Left renal pelvis (tissue), 4 donors: ENCODE measurements around the gene ZFYVE28. TPM values are rescaled to one million over a fixed set of nuclear protein-coding genes. Genes with fewer than 3 reads are reported as not detected.

Experiments
- DNase-seq, 4 donors: peaks; one replicate each; pipeline ENCODE4 v3.0.0-alpha.2; 2013; ENCODE audit warnings: low read depth in 4 of 4, low spot score in 3 of 4
- polyA plus RNA-seq, 4 donors: library from polyadenylated mRNA; unstranded; fragments of 120-200 nt; gene quantifications; one replicate each; pipeline ENCODE4 v1.2.1, GENCODE V29; 2013; ENCODE audit not compliant: insufficient read length in 4 of 4

ZFYVE28 gene
- polyA plus RNA-seq, 4 donors: 1.7 to 2.9 (median 2.2) TPM

DNA sequence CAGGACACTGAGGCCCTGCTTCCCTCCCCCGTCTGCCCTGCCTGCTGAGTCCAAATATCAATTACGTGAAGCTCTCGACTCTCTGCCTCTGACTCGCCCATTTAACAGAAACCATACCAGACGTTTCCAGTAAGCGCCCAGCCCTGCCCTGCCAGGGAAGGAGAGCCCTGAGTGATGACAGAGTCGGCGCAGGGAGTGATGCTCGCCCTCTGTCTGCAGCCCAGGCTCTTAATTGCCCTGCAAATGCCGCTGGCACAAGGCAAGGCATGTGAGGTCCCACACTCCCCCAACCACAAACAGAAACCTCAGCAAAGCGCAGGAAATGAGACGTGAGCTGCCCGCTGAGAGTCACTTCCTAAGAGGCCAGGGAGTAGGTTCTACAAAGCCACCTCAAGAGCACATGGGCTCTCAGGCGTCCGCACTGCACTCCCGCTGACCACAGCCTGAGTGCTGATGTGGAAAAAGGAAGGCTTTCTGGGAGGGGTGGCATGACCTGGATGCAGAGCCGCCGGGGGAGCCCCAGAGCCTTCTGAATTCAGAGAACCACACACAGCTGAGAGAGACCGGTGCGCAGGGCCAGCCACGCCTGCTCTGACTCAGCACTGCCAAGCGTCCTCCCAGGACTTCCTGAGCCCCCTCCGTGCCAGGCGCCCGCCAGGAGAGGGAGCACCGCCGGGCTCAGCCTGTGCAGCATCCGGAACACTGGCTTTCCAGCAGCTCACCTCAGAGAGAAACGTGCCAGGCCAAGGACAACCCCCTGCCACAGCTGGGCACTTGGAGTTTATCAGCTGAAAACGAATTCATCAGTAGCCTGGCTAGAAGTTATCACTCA is 5.3 kb downstream of the ZFYVE28 start:
- DNase-seq: peak in 2 of 4 donors; percentile 48 to 52

DNA sequence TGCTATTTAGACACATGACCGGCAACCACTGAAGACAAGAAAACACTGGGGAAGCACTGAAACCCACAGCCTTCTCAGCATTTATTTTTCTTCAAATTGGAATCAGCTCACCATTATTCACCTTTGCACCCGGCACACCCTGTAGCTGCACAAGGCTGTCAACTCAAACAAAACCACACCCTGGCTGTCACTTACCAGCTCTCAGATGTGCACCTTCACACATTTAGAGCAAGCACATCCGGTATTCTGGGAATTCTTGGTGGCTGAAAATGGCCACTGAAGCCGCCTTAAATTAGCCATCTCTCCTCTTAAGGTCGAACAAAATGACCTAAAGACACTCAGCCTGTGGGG is 5.9 kb downstream of the ZFYVE28 start:
- no peak for DNase-seq

DNA sequence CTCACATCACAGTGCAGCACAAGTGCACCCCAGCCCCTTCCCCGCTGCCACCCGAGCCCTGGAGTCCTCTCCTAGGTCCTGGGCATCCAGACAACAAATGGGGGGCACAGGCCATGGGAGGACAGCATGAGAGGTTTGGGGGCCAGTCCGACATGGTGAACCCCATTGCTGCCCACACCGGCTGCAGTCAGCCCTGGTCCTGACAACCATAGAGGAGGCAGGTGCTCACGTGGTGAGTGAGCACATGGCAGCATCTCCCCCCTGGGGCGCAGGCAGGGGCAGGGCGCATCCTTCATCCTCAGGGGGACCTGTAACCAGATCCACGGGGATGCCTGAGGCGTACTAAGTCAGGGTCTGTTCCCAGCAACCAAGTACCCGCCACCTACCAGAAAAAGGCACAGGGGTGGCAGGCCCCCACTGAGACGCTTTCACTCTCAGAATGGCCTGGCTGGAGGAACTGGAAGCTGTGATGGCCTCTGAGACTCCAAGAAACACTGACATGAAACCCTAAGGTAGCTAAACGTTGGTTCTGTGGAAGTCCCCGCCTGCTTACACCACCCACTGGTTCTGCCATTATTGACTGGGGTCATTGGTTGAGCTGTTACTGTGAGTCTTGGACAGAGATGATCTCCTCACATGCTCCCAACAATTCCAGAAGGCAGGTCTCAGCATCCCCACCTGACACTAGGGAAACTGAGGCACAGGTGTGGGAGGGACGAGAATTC is 6.5 kb downstream of the ZFYVE28 start:
- DNase-seq: no peak

DNA sequence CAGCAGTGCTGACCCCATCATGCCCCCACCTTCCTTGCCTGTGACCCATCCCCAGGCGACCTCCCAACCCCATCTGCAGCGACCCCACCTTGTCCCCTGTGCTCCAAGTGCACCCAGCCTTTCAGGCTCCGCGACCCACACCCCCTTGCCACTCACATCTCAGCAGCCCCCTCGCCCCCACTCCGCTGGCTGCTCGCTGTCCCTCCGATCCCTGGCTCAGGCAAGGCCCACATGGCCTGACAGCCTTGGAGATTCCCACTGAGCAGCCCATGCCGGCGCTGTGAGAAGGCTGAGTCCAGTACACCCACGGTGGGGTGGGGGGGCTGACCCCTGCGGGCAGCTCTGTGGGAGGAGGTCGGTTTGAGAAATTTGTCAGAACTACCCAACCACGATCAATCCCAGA is 9.1 kb downstream of the ZFYVE28 start:
- DNase-seq: no peak

DNA sequence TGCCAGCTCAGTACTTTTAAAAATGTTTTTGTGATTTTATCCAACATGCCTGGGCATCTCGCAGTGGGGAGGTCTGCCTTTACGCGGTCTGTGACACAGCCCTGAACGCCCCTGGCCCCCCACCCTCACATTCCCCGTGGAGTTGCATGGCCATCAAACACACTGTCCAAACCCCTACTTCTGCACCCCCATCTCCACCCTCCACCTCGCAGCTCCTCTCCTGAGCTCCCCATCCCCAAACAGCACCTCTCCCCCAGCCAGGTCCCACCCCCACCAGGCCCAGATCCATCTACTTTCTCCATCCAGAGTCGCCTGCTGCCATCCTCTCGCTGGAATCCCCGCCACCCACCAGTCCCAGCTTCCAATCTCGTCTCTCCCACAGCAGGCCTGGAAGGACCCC is 9.5 kb downstream of the ZFYVE28 start:
- DNase-seq: no peak

DNA sequence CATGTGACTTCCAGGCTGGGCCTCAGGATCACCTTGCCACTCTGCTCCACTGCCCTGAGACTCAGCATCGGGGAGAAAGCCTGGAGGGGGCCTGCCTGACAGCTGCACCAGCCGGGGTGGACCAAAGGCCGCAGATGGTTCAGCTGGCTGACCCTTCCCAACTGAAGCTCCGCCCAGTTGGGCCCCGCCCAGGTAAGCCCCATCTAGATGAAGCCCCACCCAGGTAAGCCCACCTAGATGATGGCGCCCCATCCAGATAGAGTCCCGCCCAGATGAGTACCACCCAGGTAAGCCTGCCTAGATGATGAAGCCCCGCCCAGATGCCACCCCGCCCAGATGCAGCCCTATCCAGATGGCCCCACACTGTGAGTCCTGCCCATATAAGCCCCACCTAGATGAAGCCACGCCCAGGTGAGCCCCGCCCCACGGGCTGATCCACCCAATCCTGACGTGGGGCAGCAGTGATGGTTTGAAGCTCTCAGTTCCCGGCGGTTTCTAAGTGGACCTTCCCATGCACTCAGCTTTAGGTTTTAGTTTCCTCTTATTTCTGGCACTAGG is 10.0 kb downstream of the ZFYVE28 start:
- DNase-seq: no peak

DNA sequence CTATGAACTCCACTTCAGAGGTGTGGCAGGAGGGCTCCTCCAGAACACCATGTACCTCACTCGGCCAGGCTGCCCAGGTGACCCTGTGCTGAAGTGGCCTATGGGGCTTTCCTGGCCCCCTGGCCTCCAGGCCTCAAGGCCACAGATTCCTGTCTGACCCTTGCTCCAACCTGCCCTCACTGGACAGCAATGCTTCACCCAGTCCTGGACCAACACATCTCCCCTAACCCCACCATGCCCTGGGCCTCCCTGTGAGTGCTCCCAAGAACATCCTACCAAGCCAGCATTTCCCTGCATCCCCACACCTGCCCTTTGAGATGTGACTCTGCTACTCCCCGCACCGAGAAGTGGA is 10.5 kb downstream of the ZFYVE28 start:
- DNase-seq: no peak

DNA sequence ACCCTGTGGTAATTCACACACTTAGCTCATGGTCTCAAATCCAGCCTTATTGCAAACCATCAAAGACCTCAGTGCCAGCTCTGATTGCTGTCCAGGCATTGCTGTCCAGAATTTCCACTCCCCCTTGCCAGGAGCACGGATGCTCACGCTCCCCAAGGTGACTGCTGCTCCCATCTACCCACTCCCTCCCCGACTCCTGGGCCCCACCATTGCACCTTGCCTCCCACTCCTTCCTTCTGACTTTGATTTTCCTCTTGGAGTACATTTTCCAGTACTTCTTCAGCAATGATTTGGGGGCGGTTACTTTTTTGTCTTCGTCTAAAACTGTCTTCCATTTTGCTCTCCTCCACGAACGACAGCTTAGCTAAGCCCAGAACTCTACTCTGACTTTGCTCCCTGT is 11.5 kb downstream of the ZFYVE28 start:
- DNase-seq: no peak

DNA sequence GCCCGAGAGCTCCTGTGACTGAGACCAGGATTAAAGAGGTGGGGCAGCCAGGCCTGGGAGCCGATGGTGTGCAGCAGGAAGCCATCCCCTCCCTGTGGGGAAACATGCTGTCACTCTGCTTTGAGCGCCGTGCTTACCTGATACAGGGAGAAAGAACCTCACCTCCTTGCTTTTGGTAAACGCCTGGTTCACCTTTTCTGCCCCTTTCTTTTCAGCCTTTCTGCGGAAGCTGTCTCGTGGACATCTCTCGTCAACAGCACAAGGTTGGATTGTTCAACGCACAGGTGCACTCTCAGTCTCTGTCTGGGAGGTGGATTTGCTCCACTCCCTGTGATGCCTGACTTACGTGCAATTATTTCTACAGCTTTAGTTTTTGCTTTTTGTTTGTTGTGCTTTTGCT is 12.0 kb downstream of the ZFYVE28 start:
- DNase-seq: no peak

DNA sequence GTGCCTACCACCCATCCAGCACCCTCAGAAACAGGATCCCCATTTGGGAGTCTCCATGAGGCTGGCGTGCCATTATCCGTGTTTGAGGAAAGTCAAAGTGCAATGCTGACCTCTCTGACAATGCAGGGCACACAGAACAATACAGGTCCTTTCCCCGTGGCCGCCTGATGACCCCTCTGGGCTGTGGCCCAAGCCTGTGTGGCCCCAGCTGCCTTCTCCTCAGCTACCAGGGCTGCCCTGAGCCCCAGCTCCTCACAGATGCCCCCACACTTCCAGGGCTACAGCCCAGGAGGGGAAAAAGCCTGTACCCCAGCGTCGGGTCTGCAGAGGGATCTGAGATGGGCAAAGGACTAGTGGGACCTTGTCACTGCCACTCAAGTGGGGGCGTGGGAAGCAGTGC is 15.5 kb downstream of the ZFYVE28 start:
- no peak for DNase-seq

DNA sequence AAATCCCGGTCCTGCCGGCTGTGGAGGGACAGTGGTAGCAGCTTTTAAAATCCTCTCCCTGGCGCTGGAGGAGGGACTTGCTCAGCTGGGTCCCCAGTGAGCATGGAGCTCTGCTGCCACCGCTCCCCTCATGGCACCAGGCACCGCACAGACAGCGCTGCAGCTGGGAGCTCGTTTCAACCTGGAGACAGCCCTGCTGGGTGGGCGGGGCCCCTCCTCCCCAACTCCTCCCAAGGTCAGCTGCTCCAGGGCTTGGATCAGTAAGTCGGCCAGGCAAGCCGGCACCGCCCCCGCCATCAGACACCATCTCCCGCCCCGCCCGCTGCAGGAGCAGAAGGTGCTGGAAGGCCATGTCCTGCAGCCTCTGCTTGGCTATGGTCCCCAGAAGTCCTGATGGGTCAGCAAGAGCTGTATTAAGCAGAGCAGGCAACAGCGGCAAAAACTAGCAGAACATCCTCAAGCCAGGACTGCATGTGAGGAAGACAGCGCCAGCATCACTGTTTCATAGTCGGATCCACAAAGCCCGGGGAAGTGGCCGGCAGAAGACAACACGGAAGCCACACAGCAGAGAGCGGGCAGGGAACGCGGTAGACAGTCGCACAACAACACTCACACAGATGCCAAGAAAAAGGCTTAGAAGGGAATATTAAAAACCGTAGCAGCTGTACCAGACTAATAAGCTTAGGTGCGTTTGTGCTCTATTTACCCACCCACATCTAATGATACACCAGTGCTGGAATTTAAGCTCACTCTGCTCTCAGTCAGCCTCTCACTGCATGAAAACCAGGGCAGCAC is 16.2 kb downstream of the ZFYVE28 start:
- peak in 1 of 4 donors; percentile 53 for DNase-seq

DNA sequence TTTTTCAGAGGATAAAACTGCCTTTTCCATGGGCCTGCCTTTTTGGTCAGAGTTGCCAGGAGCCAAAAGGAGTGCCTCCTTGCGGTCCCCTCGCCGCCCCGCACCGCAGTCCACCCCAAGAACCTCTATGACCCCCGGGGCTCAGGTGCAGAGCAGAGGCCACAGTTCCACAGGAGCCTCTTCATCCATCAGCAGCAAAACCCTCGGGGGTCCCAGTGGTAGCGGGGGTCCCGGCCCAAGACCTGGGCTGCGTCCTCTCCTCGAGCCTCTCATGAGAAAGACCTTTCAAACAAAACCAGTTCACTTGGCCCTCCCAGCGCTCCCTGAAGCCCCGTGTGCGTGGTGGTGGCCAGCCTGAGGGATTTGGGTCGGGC is 16.8 kb downstream of the ZFYVE28 start:
- no peak for DNase-seq

DNA sequence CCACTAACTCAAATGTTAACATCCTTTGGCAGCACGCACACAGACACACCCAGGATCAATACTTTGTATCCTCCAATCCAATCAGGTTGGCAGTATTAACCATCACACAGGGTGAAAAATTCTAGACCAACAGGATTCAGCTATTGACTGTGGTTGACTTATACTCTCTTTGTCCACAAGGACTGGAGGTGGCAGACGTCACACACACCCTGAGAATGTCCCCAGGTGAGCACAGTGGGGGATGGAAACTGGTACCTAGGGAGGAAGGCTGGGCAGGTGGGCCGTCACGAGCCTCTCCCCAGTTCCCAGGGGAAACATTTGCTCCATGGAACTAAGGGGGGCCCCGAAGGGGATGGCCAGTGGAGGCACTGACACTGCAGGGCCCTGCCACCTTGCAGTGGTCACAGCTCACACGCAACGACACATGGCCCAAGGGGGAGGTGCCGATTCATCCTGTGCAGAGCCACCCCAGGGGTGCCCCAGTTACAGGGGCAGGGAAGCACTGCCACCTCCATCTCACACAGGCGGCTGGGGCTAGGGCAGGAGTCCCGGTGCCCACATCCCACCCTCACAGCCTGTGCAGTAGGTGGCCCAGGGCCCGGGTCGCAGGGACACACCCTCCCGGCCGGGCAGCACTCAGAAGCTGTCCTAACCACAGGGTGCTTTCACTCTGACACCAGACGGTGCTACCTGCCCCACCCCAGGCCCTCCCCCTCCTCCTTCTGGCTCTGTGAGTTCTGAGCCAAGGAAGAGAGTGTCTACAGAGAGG is 17.4 kb downstream of the ZFYVE28 start:
- no peak for DNase-seq

DNA sequence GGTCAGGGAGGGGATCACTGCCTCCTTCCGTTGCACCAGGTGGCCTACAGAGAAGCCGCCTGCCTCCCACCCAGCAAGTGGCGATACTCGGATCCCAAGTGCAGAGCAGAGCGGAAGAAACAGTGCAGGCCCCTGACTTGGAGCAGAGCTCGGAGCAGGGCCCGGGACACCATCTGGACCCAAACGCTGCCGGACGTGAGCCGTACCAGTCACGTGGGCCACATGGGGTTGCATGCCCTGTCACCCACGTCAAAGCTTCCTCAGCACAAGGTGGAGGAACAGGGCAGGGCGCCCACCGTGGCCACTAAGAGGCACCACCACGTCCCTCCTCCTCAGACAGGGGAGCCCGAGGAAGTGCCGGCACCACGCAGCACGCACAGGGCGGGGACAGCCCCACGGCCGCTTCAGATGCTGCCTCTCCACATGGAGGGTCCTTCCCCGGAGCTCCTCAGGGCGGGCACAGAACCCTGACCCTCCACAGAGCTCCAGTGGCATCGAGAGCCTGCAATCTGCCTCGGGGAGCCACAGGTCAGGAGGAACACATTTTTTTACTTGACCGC is 18.7 kb downstream of the ZFYVE28 start:
- DNase-seq: no peak

DNA sequence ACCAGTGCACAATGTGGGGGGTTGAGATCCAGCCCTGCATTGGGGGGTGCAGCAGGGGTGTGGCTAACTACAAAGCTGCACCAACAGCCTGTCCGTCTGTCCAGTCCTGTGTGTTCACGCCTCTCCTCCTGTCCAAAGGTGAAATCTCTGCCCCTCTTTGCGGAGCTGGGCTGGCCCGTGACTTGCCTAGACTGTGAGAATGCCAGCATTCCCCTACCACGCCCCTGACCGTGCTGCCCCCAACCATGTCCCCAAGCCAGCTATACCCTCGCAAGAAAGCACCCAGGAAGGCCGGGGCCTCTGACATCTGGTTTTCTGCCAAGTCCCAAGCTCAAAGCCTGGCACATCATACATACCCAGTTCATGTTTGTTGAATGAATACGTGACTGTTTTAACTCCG is 19.2 kb downstream of the ZFYVE28 start:
- DNase-seq: no peak

DNA sequence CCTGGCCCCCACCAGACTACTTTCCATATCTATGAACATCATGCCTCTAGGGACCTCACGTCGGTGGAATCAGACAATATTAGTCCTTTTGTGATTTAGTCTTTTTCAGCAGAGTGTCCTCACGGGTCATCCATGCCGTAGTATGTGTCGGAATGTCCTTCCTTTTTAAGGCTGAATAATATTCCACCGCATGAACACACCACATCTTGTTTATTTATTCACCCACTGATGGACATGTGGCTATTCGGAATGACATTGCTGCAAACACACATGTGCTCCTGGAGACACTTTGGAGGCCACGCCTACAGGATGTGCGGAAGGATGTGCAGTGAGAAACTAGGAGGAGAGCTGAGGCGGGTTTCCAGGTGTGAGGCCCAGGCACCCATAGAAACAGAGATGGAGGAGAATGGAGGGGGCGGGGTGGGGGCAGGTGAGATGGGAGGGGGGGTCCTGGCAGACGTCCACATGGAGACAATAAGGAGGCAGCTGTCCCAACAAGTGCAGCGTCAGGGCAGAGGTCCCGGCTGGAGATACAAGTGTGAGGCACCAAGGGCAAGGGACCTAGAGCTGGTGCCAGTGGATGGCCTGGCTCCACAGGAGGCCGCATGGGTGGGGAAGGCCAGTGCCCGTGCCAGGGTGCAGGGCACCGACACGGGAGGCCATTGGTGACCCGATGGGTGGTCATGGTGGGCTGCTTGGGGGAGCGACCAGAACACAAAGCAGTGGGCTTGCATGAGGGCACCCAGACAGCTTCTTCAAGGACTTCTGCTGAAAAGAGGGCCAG is 20.7 kb downstream of the ZFYVE28 start:
- no peak for DNase-seq

DNA sequence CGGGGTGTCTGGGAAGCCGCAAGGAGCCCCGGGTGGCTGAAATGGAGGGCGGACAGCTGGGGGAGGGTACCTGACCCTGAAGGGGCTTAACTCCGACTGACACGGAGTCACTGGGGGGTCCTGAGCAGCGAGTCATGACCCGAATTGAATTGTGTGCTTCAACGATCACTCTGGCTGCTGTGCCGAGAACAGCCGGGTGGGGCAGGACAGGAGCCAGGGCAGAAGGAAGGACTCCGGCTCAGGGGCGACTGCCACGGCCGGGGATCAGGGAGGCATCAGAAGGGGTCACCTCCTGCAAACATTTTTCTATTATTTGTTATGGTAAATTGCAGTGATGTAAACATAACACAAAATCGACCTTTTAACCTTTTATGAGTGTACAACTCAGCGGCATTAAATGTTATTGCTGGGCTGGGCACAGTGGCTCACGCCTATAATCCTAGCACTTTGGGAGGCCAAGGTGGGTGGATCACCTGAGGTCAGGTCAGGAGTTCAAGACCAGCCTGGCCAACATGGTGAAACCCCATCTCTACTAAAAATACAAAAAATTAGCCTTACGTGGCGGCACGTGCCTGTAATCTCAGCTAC is 21.6 kb downstream of the ZFYVE28 start:
- DNase-seq: no peak

DNA sequence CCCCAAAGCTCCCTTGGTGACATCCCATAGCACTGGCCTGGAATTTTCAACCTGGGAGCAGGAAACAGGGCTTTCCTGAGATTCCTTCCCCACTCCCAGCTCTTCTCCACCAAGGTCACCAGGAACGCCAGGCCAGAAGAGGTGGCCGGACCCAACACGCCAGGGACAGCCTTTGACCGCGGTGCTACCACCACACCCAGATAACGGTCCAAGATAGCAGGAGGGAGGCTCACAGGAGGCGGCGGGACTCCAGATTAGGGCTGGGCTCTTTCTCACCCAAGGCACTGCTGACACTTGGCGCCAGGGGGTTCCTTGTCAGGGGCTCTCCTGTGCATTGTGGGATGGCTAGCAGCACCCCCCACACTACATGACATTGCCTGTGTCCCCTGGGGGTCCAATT is 22.9 kb downstream of the ZFYVE28 start:
- no peak for DNase-seq

DNA sequence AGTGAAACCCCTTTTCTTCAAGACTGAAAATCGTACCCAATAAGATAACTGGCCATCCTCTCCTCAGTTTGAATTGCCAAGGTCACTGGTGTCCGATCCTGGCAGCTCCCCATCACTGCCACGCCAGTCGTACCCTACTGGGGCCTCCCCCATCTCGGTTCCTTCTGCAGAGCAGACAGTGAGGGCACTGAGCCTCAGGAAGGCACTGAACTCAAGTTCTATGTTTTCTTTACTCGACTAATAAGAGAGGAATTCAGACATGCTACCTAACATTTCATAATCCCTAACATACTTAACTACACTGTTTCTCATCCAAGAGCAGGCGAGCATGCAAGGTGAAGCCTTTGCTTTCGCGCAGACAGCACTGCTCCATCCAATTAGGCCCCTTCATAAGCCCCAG is 23.4 kb downstream of the ZFYVE28 start:
- DNase-seq: no peak
